Right atrium auricular region (tissue), 2 donors: Measurements from ENCODE around the gene MAPK8. TPM values are rescaled to one million over a fixed set of nuclear protein-coding genes. Genes with fewer than 3 reads are reported as not detected.

Source experiments
- DNase-seq: peaks from one replicate; pipeline ENCODE4 v3.0.0-alpha.2; 2019; ENCODE audit warnings: low spot score
- H3K27ac ChIP-seq, 2 donors: fragments of 200-600 bp; sonication (generic); 1 replicate in 1 of 2; 2 replicates in 1 of 2; pipeline ENCODE4 v1.5.1; 2016 to 2019
- H3K27me3 ChIP-seq, 2 donors: fragments of 200-600 bp; sonication (generic); one replicate each; pipeline versions ENCODE4 v1.5.1 to v1.6.0; 2017 to 2019
- H3K36me3 ChIP-seq: fragments of 200-600 bp; sonication (generic); one replicate; pipeline ENCODE4 v1.5.1; 2016
- H3K4me1 ChIP-seq, 2 donors: fragments of 200-600 bp; sonication (generic); one replicate each; pipeline versions ENCODE4 v1.5.1 to v1.6.0; 2017 to 2019
- H3K4me3 ChIP-seq, 2 donors: fragments of 200-600 bp; sonication (generic); 1 replicate in 1 of 2; 2 replicates in 1 of 2; pipeline ENCODE4 v1.5.1; 2017 to 2019; ENCODE audit warnings: mild to moderate bottlenecking in 1 of 2, moderate library complexity in 1 of 2
- H3K9me3 ChIP-seq, 2 donors: fragments of 200-600 bp; sonication (generic); one replicate each; pipeline ENCODE4 v1.5.1; 2019
- total RNA-seq, 2 donors: library from RNA; depleted of rRNA; stranded (reverse); fragments of >200 nt; gene quantifications; one replicate each; pipeline ENCODE4 v1.1.0, GENCODE V29; 2016
- TF ChIP-seq, protein P1 (sequence below), 2 donors: fragments of 200-600 bp; sonication (generic); IDR thresholded peaks; one replicate each; pipeline ENCODE4 v1.5.1; 2019; ENCODE audit warnings: antibody characterized with exemption in 2 of 2

Gene MAPK8
- total RNA-seq, 2 donors from 2014 or later: 22.3 to 26.5 TPM

GRCh38 chr10:48465860-48466521 lies 159.5 kb downstream of the MAPK8 start:
- Histone ChIP-seq H3K27ac (peak overlapping the region; percentile 58 to 74), H3K36me3 (no peaks in the 10 kb centered on the region), H3K27me3 (no peaks in the 10 kb centered on the region), H3K9me3 (no peaks in the 10 kb centered on the region), H3K4me1 (peaks cover 0 to 35% of the 10 kb centered on the region in 2 donors), H3K4me3 (peak overlapping the region in 1 of 2 donors; percentile 29)
- no peak for DNase-seq
- TF ChIP-seq, protein P1, sequence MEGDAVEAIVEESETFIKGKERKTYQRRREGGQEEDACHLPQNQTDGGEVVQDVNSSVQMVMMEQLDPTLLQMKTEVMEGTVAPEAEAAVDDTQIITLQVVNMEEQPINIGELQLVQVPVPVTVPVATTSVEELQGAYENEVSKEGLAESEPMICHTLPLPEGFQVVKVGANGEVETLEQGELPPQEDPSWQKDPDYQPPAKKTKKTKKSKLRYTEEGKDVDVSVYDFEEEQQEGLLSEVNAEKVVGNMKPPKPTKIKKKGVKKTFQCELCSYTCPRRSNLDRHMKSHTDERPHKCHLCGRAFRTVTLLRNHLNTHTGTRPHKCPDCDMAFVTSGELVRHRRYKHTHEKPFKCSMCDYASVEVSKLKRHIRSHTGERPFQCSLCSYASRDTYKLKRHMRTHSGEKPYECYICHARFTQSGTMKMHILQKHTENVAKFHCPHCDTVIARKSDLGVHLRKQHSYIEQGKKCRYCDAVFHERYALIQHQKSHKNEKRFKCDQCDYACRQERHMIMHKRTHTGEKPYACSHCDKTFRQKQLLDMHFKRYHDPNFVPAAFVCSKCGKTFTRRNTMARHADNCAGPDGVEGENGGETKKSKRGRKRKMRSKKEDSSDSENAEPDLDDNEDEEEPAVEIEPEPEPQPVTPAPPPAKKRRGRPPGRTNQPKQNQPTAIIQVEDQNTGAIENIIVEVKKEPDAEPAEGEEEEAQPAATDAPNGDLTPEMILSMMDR (IDR thresholded peaks at IDR 0.05): no peak

DNA sequence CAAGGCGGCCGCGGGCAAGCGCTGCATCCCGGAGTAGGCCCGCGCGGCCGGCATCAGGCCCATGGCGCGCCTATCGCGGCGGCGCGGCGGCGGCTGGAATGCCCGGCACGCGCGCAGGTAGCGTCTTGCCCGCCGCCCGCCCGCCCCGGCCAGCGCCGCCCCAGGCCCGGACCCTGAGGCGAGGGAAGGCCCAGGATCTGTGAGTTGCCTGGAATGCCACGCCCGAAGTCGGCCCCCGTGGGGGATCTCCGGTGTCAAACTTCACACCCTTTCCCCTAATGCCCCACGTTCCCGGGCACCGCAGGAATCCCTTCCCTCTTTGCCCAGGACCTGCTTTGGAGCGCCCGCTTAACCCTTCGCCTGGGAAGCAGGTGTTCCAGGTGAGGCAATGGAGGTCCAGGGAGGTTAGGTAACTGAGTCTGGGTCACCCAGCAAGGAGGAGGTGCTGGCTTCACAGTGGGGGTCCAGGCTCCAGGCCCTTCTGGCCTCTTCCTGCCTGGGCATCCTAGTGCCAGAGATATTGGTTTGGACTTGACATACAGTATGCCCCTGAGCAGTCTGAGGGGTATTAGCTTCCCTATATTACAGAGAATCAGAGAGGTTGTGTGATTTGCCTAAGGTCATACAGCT lies 160.2 kb downstream of the MAPK8 start:
- Histone ChIP-seq H3K4me3 (no peak overlapping the region), H3K4me1 (peaks cover 0 to 35% of the 10 kb centered on the region in 2 donors), H3K9me3 (no peaks in the 10 kb centered on the region), H3K36me3 (no peaks in the 10 kb centered on the region), H3K27me3 (no peaks in the 10 kb centered on the region), H3K27ac (no peak overlapping the region)
- TF ChIP-seq, protein P1 (IDR thresholded peaks at IDR 0.05): no peak
- DNase-seq: no peak

- DNase-seq: no peak
- H3K36me3 ChIP-seq: no peaks in the 10 kb centered on the region
- no peaks in the 10 kb centered on the region for H3K27me3 ChIP-seq
- H3K4me1 ChIP-seq: peaks cover 0 to 35% of the 10 kb centered on the region in 2 donors
- TF ChIP-seq, protein P1 (IDR thresholded peaks at IDR 0.05): no peak
- no peak overlapping the region for H3K27ac ChIP-seq
- no peak overlapping the region for H3K4me3 ChIP-seq
- H3K9me3 ChIP-seq: no peaks in the 10 kb centered on the region
These were observed 161.2 kb downstream of the MAPK8 start for GRCh38 chr10:48467669-48468068.

GRCh38 chr10:48468130-48468790 lies 161.8 kb downstream of the MAPK8 start:
- peaks cover 0 to 29% of the 10 kb centered on the region in 2 donors for H3K4me1 ChIP-seq
- TF ChIP-seq, protein P1 (IDR thresholded peaks at IDR 0.05): no peak
- no peaks in the 10 kb centered on the region for H3K27me3 ChIP-seq
- DNase-seq: no peak
- H3K4me3 ChIP-seq: no peak overlapping the region
- no peak overlapping the region for H3K27ac ChIP-seq
- peaks cover 0 to 4% of the 10 kb centered on the region in 2 donors for H3K9me3 ChIP-seq
- H3K36me3 ChIP-seq: no peaks in the 10 kb centered on the region

DNA sequence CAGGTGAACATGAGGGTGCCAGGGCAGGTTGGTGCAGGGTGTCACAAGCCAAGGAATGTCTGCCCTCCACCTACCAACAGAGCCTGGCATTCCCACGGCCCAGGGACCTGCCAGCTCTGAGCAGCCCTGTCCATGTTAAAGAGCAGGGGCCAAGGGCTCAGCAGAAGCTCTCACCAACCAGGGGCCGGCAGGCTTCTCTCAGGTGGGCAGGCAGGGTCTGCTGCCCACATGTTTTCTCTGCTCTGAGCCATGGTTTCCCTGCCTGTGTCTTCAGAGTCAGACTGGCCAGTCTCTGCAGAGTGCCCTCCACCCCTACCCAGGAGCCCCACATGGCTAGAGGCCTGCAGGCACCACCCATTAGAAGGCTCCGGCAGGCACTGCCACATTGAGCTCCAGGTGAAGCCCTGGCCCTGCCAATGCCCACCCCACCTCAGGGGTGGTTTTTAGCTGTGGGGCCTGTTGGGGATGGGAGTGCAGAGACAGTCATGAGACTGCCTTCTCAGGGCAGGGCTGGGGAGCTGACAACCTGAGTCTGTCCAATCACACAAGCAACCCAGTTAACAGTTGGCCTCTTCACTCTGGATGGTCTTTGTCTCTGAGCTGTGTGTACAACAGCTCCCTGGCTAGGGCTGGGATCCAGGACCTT lies 162.5 kb downstream of the MAPK8 start:
- no peak overlapping the region for H3K4me3 ChIP-seq

More for the DNA sequence above, 162.5 kb downstream of the MAPK8 start:
- TF ChIP-seq, protein P1 (IDR thresholded peaks at IDR 0.05): no peak
- Histone ChIP-seq H3K27me3 (no peaks in the 10 kb centered on the region), H3K9me3 (peaks cover 0 to 4% of the 10 kb centered on the region in 2 donors), H3K27ac (no peak overlapping the region), H3K4me1 (peaks cover 0 to 22% of the 10 kb centered on the region in 2 donors), H3K36me3 (no peaks in the 10 kb centered on the region)
- DNase-seq: no peak
